Body of pancreas (tissue), 4 donors: Measurements from ENCODE around the gene ACADS. TPM values are rescaled to one million over a fixed set of nuclear protein-coding genes. Genes with fewer than 3 reads are reported as not detected.

ENCODE experiments used
- ATAC-seq: fragments of 150-250 bp; one replicate; pipeline ENCODE4 v1.9.1; 2016
- DNase-seq, 4 donors: peaks; one replicate each; pipeline ENCODE4 v3.0.0-alpha.2; 2019
- H3K27ac ChIP-seq, 4 donors: fragments of 200-600 bp; sonication (generic); 1 replicate in 3 of 4; 2 replicates in 1 of 4; pipeline versions ENCODE4 v1.5.1 to v1.6.1; 2016 to 2019; ENCODE audit warnings: mild to moderate bottlenecking in 1 of 4, mixed read lengths in 1 of 4, moderate library complexity in 1 of 4
- H3K27me3 ChIP-seq, 2 donors: fragments of 200-600 bp; sonication (generic); one replicate each; pipeline ENCODE4 v1.6.0; 2016; ENCODE audit warnings: mild to moderate bottlenecking in 1 of 2
- H3K36me3 ChIP-seq, 2 donors: fragments of 200-600 bp; sonication (generic); replicated peaks in 1 of 2; 2 replicates each; pipeline ENCODE4 v1.5.1; 2016; ENCODE audit warnings: low read depth in 2 of 2; ENCODE audit not compliant: insufficient read depth in 1 of 2
- H3K4me1 ChIP-seq: fragments of 200-600 bp; sonication (generic); one replicate; pipeline ENCODE4 v1.6.0; 2016
- H3K4me3 ChIP-seq, 2 donors: fragments of 200-600 bp; sonication (generic); 1 replicate in 1 of 2; 2 replicates in 1 of 2; pipeline ENCODE4 v1.5.1; 2016 to 2019
- H3K9me3 ChIP-seq, 3 donors: fragments of 200-600 bp; sonication (generic); 1 replicate in 2 of 3; 2 replicates in 1 of 3; pipeline ENCODE4 v1.5.1; 2016
- POLR2A ChIP-seq, 3 donors: fragments of 450-650 bp; IDR thresholded peaks; one replicate each; pipeline ENCODE4 v1.6.1; 2016; ENCODE audit warnings: antibody characterized with exemption in 3 of 3, mild to moderate bottlenecking in 2 of 3
- WGBS, 2 donors: methylation state at CpG; one replicate each; pipeline ENCODE4 v1.1.5; 2017; 5-methylcytosine and 5-hydroxymethylcytosine counted together
- intact Hi-C: fragments of 100-400 bp; cut with DNase I; formaldehyde crosslinking; loops from one replicate; pipeline ENCODE4 v1.15.1; 2023
- total RNA-seq, 2 donors: library from RNA; depleted of rRNA; stranded (reverse); fragments of >200 nt; gene quantifications; one replicate each; pipeline ENCODE4 v1.1.0, GENCODE V29; 2016
- TF ChIP-seq, protein P1 (sequence below), 7 experiments: fragments of 450-650 bp in 4 of 7; fragments of 200-600 bp in 3 of 7; sonication (generic) in 3 of 7; IDR thresholded peaks; one replicate each; pipeline ENCODE4 v1.5.1; 2016 to 2019; ENCODE audit warnings: antibody characterized with exemption in 7 of 7

ACADS gene
- total RNA-seq, 2 donors from 2014 or later, result 33.5 to 55.0 TPM

DNA sequence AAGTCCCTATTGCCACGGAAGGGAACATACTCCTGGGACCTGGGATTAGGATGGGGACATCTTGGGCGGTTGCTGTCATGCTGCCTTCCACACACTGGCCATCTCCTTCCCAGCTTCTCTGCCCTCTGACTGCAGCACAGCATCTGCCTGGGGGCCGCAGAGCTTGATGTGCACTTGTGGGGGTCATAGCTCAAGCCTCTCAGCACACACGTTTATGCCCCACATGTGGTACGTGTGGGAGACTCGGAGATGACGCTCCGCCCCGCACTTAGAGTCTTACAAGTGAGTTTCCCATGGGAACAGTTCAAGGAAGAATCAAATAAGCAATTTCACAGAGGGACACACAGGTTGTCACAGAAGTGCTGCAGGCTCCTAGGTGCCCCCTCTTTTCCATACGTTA, 8.6 kb downstream of the ACADS start:
- no peak for DNase-seq
- Histone ChIP-seq H3K27ac (no peak overlapping the region), H3K4me1 (no peaks in the 10 kb centered on the region), H3K9me3 (no peaks in the 10 kb centered on the region), H3K4me3 (no peak overlapping the region), H3K27me3 (no peaks in the 10 kb centered on the region), H3K36me3 (peaks cover 0 to 2% of the 10 kb centered on the region in 2 donors)
- no peak for ATAC-seq
- WGBS, 2 donors, result 92 to 94% methylated on average over 10 of the region's 10 CpGs
- intact Hi-C loops, result no loop called here
- TF ChIP-seq, protein P1, sequence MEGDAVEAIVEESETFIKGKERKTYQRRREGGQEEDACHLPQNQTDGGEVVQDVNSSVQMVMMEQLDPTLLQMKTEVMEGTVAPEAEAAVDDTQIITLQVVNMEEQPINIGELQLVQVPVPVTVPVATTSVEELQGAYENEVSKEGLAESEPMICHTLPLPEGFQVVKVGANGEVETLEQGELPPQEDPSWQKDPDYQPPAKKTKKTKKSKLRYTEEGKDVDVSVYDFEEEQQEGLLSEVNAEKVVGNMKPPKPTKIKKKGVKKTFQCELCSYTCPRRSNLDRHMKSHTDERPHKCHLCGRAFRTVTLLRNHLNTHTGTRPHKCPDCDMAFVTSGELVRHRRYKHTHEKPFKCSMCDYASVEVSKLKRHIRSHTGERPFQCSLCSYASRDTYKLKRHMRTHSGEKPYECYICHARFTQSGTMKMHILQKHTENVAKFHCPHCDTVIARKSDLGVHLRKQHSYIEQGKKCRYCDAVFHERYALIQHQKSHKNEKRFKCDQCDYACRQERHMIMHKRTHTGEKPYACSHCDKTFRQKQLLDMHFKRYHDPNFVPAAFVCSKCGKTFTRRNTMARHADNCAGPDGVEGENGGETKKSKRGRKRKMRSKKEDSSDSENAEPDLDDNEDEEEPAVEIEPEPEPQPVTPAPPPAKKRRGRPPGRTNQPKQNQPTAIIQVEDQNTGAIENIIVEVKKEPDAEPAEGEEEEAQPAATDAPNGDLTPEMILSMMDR (IDR thresholded peaks at IDR 0.05), result no peak
- TF ChIP-seq POLR2A (IDR thresholded peaks at IDR 0.05), result no peak

DNA sequence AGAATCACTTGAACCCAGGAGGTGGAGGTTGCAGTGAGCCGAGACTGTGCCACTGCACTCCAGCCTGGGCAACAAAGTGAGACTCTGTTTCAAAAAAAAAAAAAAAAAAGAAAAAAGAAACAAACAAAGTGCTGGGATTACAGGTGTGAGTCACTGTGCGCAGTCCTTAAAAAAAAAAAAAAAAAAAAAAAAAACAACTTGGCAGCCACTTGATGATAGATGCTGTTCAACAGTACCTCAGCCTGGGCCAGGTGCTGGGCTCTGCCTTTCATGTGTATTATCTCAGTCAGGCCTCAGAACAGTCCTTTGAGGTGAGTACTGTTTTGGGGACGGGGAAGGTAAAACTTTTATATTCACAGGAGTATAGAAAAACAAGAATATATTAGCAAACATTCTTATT, 9.6 kb downstream of the ACADS start:
- H3K4me3 ChIP-seq, result no peak overlapping the region
- WGBS, 2 donors, result 89 to 93% methylated on average over 3 of the region's 3 CpGs
- intact Hi-C loops, result no loop called here
- no peaks in the 10 kb centered on the region for H3K27me3 ChIP-seq
- TF ChIP-seq POLR2A (IDR thresholded peaks at IDR 0.05), result no peak
- TF ChIP-seq, protein P1 (IDR thresholded peaks at IDR 0.05), result no peak
- ATAC-seq (no peak), DNase-seq (no peak)
- H3K9me3 ChIP-seq, result no peaks in the 10 kb centered on the region
- H3K4me1 ChIP-seq, result no peaks in the 10 kb centered on the region
- peaks cover 0 to 2% of the 10 kb centered on the region in 2 donors for H3K36me3 ChIP-seq
- no peak overlapping the region for H3K27ac ChIP-seq

DNA sequence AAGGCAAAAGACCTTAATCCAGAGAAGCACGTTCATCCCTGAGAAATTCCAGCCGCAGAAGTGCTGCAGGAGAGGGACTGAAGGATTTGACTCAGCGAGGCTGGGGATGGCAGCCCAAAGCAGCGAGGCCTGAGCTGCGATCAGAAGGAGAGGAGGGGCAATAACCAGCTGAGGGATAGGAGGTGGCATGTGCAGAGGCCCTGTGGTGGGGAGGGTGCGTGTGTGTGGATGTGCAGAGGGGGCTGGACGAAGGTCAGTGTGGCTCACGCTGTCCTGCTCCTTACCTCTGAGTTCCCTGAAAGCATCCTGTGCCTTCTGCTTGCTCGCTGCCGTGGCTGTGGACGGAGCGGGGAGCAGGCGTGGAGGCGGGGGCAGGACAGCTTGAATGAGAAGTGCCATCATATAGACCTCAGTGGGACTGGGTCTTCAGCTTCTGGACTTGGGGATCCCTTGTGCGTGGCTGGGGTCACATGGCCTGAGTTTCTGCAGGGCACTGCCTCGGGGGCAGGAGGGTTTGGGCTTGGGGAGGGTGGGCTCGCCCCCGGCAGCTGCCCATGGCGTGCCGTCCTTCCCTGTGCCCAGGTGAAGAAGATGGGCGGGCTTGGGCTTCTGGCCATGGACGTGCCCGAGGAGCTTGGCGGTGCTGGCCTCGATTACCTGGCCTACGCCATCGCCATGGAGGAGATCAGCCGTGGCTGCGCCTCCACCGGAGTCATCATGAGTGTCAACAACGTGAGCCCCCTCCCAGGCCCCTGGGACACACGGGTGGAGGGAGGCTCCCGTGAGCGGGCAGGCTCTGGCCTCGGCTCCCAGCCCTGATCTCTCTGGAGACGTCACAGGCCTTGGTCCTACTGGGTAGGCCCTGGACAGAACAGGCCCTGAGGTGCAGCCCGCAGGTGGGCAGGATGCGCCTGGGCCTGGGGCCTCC, 11.0 kb downstream of the ACADS start:
- TF ChIP-seq POLR2A (IDR thresholded peaks at IDR 0.05), result no peak
- TF ChIP-seq, protein P1 (IDR thresholded peaks at IDR 0.05), result no peak
- H3K9me3 ChIP-seq, result no peaks in the 10 kb centered on the region
- peaks cover 2% of the 10 kb centered on the region for H3K4me1 ChIP-seq
- no peak overlapping the region for H3K27ac ChIP-seq
- H3K36me3 ChIP-seq, result peaks cover 0 to 2% of the 10 kb centered on the region in 2 donors
- DNase-seq (no peak), ATAC-seq (no peak)
- H3K27me3 ChIP-seq, result no peaks in the 10 kb centered on the region
- H3K4me3 ChIP-seq, result no peak overlapping the region
- intact Hi-C loops, result no loop called here
- WGBS, 2 donors, result 93 to 96% methylated on average over 15 to 35 of the region's 38 CpGs

DNA sequence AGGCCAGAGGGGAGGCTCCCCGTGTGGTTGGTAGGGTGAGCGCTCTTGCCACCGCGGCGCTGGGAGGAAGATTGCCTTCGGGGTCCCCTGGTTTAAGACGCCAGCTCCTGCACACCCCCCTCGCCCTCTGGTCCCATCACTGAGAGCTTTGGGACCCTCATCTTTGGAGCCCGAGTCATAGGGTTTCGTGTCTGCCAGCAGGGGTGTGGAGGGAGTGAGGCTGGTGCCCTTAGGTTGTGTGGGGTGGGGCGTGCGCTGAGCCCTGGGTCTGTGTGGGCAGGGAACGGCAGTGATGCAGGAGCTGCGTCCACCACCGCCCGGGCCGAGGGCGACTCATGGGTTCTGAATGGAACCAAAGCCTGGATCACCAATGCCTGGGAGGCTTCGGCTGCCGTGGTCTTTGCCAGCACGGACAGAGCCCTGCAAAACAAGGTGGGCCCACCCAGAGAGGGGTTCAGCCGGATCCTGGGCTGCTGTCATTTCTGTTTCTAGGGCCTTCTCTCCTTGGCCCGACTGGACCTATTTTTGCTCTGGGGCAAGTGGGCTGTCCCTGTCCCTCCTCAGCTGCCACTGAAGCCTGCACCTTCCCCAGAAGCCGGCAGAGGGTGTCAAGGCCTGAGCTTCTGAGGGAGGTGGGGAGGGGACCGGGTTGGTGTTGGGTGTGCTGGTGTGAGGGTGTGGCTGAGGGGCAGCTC, 12.1 kb downstream of the ACADS start:
- DNase-seq (no peak), ATAC-seq (no peak)
- no peak for TF ChIP-seq POLR2A (IDR thresholded peaks at IDR 0.05)
- TF ChIP-seq, protein P1 (IDR thresholded peaks at IDR 0.05), result no peak
- Histone ChIP-seq H3K4me1 (peaks cover 10% of the 10 kb centered on the region), H3K27ac (no peak overlapping the region), H3K9me3 (no peaks in the 10 kb centered on the region), H3K4me3 (no peak overlapping the region), H3K27me3 (no peaks in the 10 kb centered on the region), H3K36me3 (peaks cover 0 to 2% of the 10 kb centered on the region in 2 donors)
- 89 to 90% methylated on average over 3 to 22 of the region's 25 CpGs for WGBS, 2 donors
- intact Hi-C loops, result no loop called here
